IMR-90 (cell line): ENCODE results near the gene CIT.

ENCODE experiments used
- BHLHE40 ChIP-seq: fragments of 150-350 bp; IDR thresholded peaks from 2 replicates; pipeline ENCODE4 v1.6.1; 2016; ENCODE audit warnings: mild to moderate bottlenecking, low read depth, low read length
- CEBPB ChIP-seq: IDR thresholded peaks from 2 replicates; pipeline ENCODE4 v1.6.1; 2012; ENCODE audit warnings: low read depth, low read length, improper control_type of control experiment
- CTCF ChIP-seq: conservative IDR thresholded peaks from 2 replicates; pipeline ENCODE4 v1.5.1; 2012; ENCODE audit warnings: mild to moderate bottlenecking, low read depth, low read length, improper control_type of control experiment
- FOS ChIP-seq: fragments of 150-350 bp; IDR thresholded peaks from 2 replicates; pipeline ENCODE4 v1.6.1; 2016; ENCODE audit warnings: low read depth, low read length
- MAFK ChIP-seq: IDR thresholded peaks from 2 replicates; pipeline ENCODE4 v1.6.1; 2012; ENCODE audit warnings: low read depth, low read length, improper control_type of control experiment
- MAZ ChIP-seq: IDR thresholded peaks from 2 replicates; pipeline ENCODE4 v1.6.1; 2012; ENCODE audit warnings: low read depth, mild to moderate bottlenecking, low read length, improper control_type of control experiment, moderate library complexity, borderline replicate concordance
- NFE2L2 ChIP-seq: fragments of 150-350 bp; IDR thresholded peaks from 2 replicates; pipeline ENCODE4 v1.6.1; 2016; ENCODE audit warnings: low read depth, mild to moderate bottlenecking, low read length
- POLR2A ChIP-seq: IDR thresholded peaks from 2 replicates; pipeline ENCODE4 v1.6.1; 2012; ENCODE audit warnings: mild to moderate bottlenecking, low read depth, low read length
- RAD21 ChIP-seq: IDR thresholded peaks from 2 replicates; pipeline ENCODE4 v1.6.1; 2012; ENCODE audit warnings: low read length, improper control_type of control experiment
- RCOR1 ChIP-seq: IDR thresholded peaks from 2 replicates; pipeline ENCODE4 v1.6.1; 2012; ENCODE audit warnings: mild to moderate bottlenecking, low read length, improper control_type of control experiment; ENCODE audit not compliant: insufficient replicate concordance
- USF2 ChIP-seq: fragments of 150-350 bp; IDR thresholded peaks from 2 replicates; pipeline ENCODE4 v1.6.1; 2017; ENCODE audit warnings: mild to moderate bottlenecking, antibody characterized with exemption, low read length, low read depth

- no peak for TF ChIP-seq CTCF
- no peak for TF ChIP-seq RAD21
- TF ChIP-seq RCOR1, result no peak
- TF ChIP-seq FOS, result no peak
- TF ChIP-seq POLR2A, result no peak
- TF ChIP-seq USF2, result no peak
- no peak for TF ChIP-seq MAFK
- no peak for TF ChIP-seq BHLHE40
- no peak for TF ChIP-seq NFE2L2
- no peak for TF ChIP-seq CEBPB
- TF ChIP-seq MAZ, result no peak
These were observed 49.4 kb downstream of the CIT start for GRCh38 chr12:119827760-119828159.
